Suprapubic skin (tissue), 4 donors: ENCODE results near the gene CACNA2D1. TPM values are rescaled to one million over a fixed set of nuclear protein-coding genes. Genes with fewer than 3 reads are reported as not detected.

ENCODE experiments used
- DNase-seq, 2 donors: peaks; one replicate each; pipeline ENCODE4 v3.0.0-alpha.2; 2019; ENCODE audit warnings: low spot score in 2 of 2
- H3K27ac ChIP-seq: fragments of 200-600 bp; sonication (generic); one replicate; pipeline ENCODE4 v1.5.1; 2019
- H3K27me3 ChIP-seq: fragments of 200-600 bp; sonication (generic); one replicate; pipeline ENCODE4 v1.5.1; 2019
- H3K36me3 ChIP-seq: fragments of 200-600 bp; sonication (generic); one replicate; pipeline ENCODE4 v1.5.1; 2019
- H3K4me1 ChIP-seq: fragments of 200-600 bp; sonication (generic); one replicate; pipeline ENCODE4 v1.5.1; 2019
- H3K4me3 ChIP-seq: fragments of 200-600 bp; sonication (generic); one replicate; pipeline ENCODE4 v1.5.1; 2019; ENCODE audit warnings: mild to moderate bottlenecking
- H3K9me3 ChIP-seq: fragments of 200-600 bp; sonication (generic); one replicate; pipeline ENCODE4 v1.5.1; 2019
- EP300 ChIP-seq: sonication (generic); formaldehyde crosslinking; IDR thresholded peaks from one replicate; pipeline ENCODE4 v1.6.1; 2017; ENCODE audit warnings: antibody characterized with exemption
- POLR2A ChIP-seq, 2 donors: fragments of 450-650 bp; IDR thresholded peaks; one replicate each; pipeline ENCODE4 v1.6.1; 2017; ENCODE audit warnings: antibody characterized with exemption in 2 of 2, mild to moderate bottlenecking in 2 of 2, moderate library complexity in 2 of 2
- POLR2AphosphoS5 ChIP-seq, 3 donors: sonication (generic); formaldehyde crosslinking; IDR thresholded peaks; one replicate each; pipeline ENCODE4 v1.6.1; 2017; ENCODE audit warnings: antibody characterized with exemption in 3 of 3
- WGBS: methylation state at CpG from one replicate; pipeline ENCODE4 v1.1.5; 2018; 5-methylcytosine and 5-hydroxymethylcytosine counted together
- total RNA-seq, 4 donors: library from RNA; depleted of rRNA; stranded (reverse); fragments of >200 nt; gene quantifications; one replicate each; pipeline ENCODE4 v1.1.0, GENCODE V29; 2016
- TF ChIP-seq, protein P1 (sequence below), 2 donors: fragments of 200-600 bp in 1 of 2; fragments of 450-650 bp in 1 of 2; sonication (generic) in 1 of 2; IDR thresholded peaks; one replicate each; pipeline ENCODE4 v1.5.1; 2016 to 2019; ENCODE audit warnings: antibody characterized with exemption in 2 of 2, mild to moderate bottlenecking in 1 of 2, moderate library complexity in 1 of 2

The CACNA2D1 gene
- total RNA-seq, 4 donors from 2014 or later = 9.3 to 16.9 (median 10.6) TPM

DNA sequence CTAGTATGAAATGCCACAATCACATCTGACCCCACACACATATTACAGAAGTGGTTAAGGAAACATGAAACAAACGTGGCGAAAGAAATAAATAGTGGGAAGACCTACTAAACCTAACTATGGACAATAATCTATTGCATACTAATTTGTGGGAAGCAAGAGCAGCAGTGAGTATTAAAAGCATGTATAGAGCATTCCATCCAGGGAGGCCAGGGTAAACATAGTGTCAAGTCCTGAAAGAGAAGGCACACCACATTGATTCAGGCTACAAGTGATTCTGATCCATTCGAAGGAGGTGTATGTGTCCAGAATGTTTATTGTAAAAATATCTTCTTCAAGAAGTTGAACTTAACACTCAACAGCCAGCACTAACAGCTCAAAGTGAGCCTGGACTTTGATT is 29.2 kb downstream of the CACNA2D1 start:
- no peaks in the 10 kb centered on the region for H3K36me3 ChIP-seq
- TF ChIP-seq POLR2A (IDR thresholded peaks at IDR 0.05) (no peak), POLR2AphosphoS5 (IDR thresholded peaks at IDR 0.05) (no peak), EP300 (no peak)
- TF ChIP-seq, protein P1, sequence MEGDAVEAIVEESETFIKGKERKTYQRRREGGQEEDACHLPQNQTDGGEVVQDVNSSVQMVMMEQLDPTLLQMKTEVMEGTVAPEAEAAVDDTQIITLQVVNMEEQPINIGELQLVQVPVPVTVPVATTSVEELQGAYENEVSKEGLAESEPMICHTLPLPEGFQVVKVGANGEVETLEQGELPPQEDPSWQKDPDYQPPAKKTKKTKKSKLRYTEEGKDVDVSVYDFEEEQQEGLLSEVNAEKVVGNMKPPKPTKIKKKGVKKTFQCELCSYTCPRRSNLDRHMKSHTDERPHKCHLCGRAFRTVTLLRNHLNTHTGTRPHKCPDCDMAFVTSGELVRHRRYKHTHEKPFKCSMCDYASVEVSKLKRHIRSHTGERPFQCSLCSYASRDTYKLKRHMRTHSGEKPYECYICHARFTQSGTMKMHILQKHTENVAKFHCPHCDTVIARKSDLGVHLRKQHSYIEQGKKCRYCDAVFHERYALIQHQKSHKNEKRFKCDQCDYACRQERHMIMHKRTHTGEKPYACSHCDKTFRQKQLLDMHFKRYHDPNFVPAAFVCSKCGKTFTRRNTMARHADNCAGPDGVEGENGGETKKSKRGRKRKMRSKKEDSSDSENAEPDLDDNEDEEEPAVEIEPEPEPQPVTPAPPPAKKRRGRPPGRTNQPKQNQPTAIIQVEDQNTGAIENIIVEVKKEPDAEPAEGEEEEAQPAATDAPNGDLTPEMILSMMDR (IDR thresholded peaks at IDR 0.05) = no peak
- 81% methylated on average over 3 of the region's 3 CpGs for WGBS
- DNase-seq = no peak
- no peak overlapping the region for H3K27ac ChIP-seq
- H3K4me1 ChIP-seq = no peaks in the 10 kb centered on the region
- H3K9me3 ChIP-seq = no peaks in the 10 kb centered on the region
- no peak overlapping the region for H3K4me3 ChIP-seq
- no peaks in the 10 kb centered on the region for H3K27me3 ChIP-seq

- H3K27ac ChIP-seq = no peak overlapping the region
- no peak for DNase-seq
- H3K4me1 ChIP-seq = no peaks in the 10 kb centered on the region
- no peaks in the 10 kb centered on the region for H3K27me3 ChIP-seq
- no peak overlapping the region for H3K4me3 ChIP-seq
- TF ChIP-seq POLR2AphosphoS5 (IDR thresholded peaks at IDR 0.05) = no peak
- TF ChIP-seq, protein P1 (IDR thresholded peaks at IDR 0.05) = no peak
- H3K36me3 ChIP-seq = no peaks in the 10 kb centered on the region
- no peaks in the 10 kb centered on the region for H3K9me3 ChIP-seq
Observed at GRCh38 chr7:82413237-82413636, 30.3 kb downstream of the CACNA2D1 start.

DNA sequence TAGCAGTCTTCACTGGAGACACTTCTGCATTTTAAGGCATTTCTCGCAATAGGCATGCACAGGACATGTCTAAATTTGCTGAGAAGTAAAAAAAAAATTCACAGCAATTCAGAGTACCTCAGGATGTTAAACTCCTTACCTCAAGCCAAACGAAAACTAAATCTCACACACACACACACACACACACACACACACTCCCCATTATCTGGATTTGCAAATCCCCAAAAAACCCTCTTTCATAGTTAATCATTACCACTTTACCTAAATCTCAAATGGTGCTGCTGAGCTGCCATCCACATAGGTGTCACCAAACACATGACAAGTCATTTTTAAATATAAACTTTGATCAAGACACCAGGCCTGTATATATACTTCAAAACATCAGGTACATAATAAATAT is 31.8 kb downstream of the CACNA2D1 start:
- no peaks in the 10 kb centered on the region for H3K27me3 ChIP-seq
- no peaks in the 10 kb centered on the region for H3K9me3 ChIP-seq
- 56% methylated on average over 2 of the region's 2 CpGs for WGBS
- H3K27ac ChIP-seq = no peak overlapping the region
- TF ChIP-seq POLR2AphosphoS5 (IDR thresholded peaks at IDR 0.05) = no peak
- TF ChIP-seq EP300 = no peak
- TF ChIP-seq, protein P1 (IDR thresholded peaks at IDR 0.05) = no peak
- no peak for TF ChIP-seq POLR2A (IDR thresholded peaks at IDR 0.05)
- H3K4me3 ChIP-seq = no peak overlapping the region
- no peak for DNase-seq
- H3K4me1 ChIP-seq = no peaks in the 10 kb centered on the region
- no peaks in the 10 kb centered on the region for H3K36me3 ChIP-seq

- H3K27ac ChIP-seq = no peak overlapping the region
- no peak for DNase-seq
- H3K4me1 ChIP-seq = no peaks in the 10 kb centered on the region
- H3K36me3 ChIP-seq = no peaks in the 10 kb centered on the region
- no peaks in the 10 kb centered on the region for H3K9me3 ChIP-seq
- H3K27me3 ChIP-seq = no peaks in the 10 kb centered on the region
- H3K4me3 ChIP-seq = no peak overlapping the region
- WGBS = 61% methylated on average over 10 of the region's 10 CpGs
- TF ChIP-seq POLR2A (IDR thresholded peaks at IDR 0.05) (no peak), EP300 (no peak), POLR2AphosphoS5 (IDR thresholded peaks at IDR 0.05) (no peak)
- TF ChIP-seq, protein P1 (IDR thresholded peaks at IDR 0.05) = no peak
Observed at GRCh38 chr7:82410461-82410860, 33.1 kb downstream of the CACNA2D1 start.

DNA sequence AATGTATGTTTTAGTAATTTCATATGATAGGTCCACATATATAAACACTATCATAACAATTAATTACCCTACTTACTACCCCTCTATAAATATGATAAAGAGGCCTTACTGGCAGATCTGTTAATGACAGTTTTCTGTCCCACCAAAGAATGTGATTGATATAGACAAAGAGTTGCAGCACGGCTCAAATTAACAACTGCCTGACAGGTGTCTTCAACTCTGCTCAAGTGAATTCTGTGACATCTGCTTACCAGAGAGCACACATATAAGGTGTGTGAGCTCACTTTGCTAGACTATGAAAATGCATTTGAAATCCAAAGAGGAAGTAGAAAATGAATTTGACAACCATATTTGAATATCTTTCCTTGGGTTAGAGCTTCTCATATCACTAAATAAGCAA is 36.6 kb downstream of the CACNA2D1 start:
- Histone ChIP-seq H3K9me3 (no peaks in the 10 kb centered on the region), H3K36me3 (no peaks in the 10 kb centered on the region), H3K27ac (no peak overlapping the region), H3K4me3 (no peak overlapping the region), H3K4me1 (no peaks in the 10 kb centered on the region), H3K27me3 (no peaks in the 10 kb centered on the region)
- no peak for TF ChIP-seq EP300
- no peak for TF ChIP-seq POLR2AphosphoS5 (IDR thresholded peaks at IDR 0.05)
- TF ChIP-seq, protein P1 (IDR thresholded peaks at IDR 0.05) = no peak
- WGBS = 86% methylated on average over 1 of the region's 1 CpG
- DNase-seq = no peak
